HCT116 (cell line): ENCODE measurements around the gene DHRS2.

ENCODE experiments used
- POLR2A ChIP-seq: IDR thresholded peaks from 2 replicates; pipeline ENCODE4 v1.7.0; 2011; ENCODE audit warnings: borderline replicate concordance; ENCODE audit not compliant: insufficient read depth, insufficient read length; ENCODE audit errors: extremely low read depth
- POLR2AphosphoS5 ChIP-seq: IDR thresholded peaks from 2 replicates; pipeline ENCODE4 v1.6.1; 2011; ENCODE audit warnings: mild to moderate bottlenecking, low read depth, low read length, moderate library complexity
- TF ChIP-seq, protein P1 (sequence below), 3 experiments: fragments of 200-600 bp in 1 of 3; sonication (generic) in 1 of 3; IDR thresholded peaks in 2 of 3; conservative IDR thresholded peaks in 1 of 3; 2 replicates each; pipeline ENCODE4 v1.5.1; 2012 to 2017; ENCODE audit warnings: low read depth in 2 of 3, low read length in 2 of 3, antibody characterized with exemption in 1 of 3, borderline replicate concordance in 1 of 3, control low read depth in 1 of 3, mild to moderate bottlenecking in 1 of 3, mixed read lengths in 1 of 3, mixed run types in 1 of 3, moderate library complexity in 1 of 3; ENCODE audit not compliant: insufficient read depth in 1 of 3
- TF ChIP-seq, protein P2 (sequence below): IDR thresholded peaks from 2 replicates; pipeline ENCODE4 v1.6.1; 2012; ENCODE audit warnings: low read depth

GRCh38 chr14:23661542-23661941 is 25.4 kb downstream of the DHRS2 start:
- TF ChIP-seq, protein P1, sequence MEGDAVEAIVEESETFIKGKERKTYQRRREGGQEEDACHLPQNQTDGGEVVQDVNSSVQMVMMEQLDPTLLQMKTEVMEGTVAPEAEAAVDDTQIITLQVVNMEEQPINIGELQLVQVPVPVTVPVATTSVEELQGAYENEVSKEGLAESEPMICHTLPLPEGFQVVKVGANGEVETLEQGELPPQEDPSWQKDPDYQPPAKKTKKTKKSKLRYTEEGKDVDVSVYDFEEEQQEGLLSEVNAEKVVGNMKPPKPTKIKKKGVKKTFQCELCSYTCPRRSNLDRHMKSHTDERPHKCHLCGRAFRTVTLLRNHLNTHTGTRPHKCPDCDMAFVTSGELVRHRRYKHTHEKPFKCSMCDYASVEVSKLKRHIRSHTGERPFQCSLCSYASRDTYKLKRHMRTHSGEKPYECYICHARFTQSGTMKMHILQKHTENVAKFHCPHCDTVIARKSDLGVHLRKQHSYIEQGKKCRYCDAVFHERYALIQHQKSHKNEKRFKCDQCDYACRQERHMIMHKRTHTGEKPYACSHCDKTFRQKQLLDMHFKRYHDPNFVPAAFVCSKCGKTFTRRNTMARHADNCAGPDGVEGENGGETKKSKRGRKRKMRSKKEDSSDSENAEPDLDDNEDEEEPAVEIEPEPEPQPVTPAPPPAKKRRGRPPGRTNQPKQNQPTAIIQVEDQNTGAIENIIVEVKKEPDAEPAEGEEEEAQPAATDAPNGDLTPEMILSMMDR (IDR thresholded peaks at IDR 0.05 in 2 of 3, conservative IDR thresholded peaks at IDR 0.05 in 1 of 3; ENCODE audit: borderline replicate concordance in 1 of 3, insufficient read depth in 1 of 3, low read depth in 2 of 3, low read length in 2 of 3): no peak
- no peak for TF ChIP-seq POLR2AphosphoS5
- TF ChIP-seq, protein P2, sequence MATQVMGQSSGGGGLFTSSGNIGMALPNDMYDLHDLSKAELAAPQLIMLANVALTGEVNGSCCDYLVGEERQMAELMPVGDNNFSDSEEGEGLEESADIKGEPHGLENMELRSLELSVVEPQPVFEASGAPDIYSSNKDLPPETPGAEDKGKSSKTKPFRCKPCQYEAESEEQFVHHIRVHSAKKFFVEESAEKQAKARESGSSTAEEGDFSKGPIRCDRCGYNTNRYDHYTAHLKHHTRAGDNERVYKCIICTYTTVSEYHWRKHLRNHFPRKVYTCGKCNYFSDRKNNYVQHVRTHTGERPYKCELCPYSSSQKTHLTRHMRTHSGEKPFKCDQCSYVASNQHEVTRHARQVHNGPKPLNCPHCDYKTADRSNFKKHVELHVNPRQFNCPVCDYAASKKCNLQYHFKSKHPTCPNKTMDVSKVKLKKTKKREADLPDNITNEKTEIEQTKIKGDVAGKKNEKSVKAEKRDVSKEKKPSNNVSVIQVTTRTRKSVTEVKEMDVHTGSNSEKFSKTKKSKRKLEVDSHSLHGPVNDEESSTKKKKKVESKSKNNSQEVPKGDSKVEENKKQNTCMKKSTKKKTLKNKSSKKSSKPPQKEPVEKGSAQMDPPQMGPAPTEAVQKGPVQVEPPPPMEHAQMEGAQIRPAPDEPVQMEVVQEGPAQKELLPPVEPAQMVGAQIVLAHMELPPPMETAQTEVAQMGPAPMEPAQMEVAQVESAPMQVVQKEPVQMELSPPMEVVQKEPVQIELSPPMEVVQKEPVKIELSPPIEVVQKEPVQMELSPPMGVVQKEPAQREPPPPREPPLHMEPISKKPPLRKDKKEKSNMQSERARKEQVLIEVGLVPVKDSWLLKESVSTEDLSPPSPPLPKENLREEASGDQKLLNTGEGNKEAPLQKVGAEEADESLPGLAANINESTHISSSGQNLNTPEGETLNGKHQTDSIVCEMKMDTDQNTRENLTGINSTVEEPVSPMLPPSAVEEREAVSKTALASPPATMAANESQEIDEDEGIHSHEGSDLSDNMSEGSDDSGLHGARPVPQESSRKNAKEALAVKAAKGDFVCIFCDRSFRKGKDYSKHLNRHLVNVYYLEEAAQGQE: no peak
- TF ChIP-seq POLR2A: no peak
